Keratinocyte (primary cell): ENCODE measurements around the gene CCDC32. TPM values are rescaled to one million over a fixed set of nuclear protein-coding genes. Genes with fewer than 3 reads are reported as not detected.

Experiments
- DNase-seq: peaks from one replicate; pipeline ENCODE4 v3.0.0-alpha.2; 2011; ENCODE audit warnings: low read depth, missing footprints, low spot score
- FAIRE-seq: peaks from 2 replicates; lab custom pipeline; 2011; peaks lifted over from hg19 to GRCh38; lab: Jason Lieb, UNC
- H2AFZ ChIP-seq: 2 replicates; pipeline ENCODE4 v1.6.0; 2012; ENCODE audit warnings: low read length, control low read depth, inconsistent platforms; ENCODE audit not compliant: control insufficient read depth
- H3K27ac ChIP-seq: 2 replicates; pipeline ENCODE4 v1.5.1; 2011; ENCODE audit warnings: low read length; ENCODE audit not compliant: control insufficient read depth, insufficient read depth
- H3K27me3 ChIP-seq: 3 replicates; pipeline ENCODE4 v1.6.0; 2011; ENCODE audit warnings: low read length; ENCODE audit not compliant: control insufficient read depth, insufficient read depth; ENCODE audit errors: extremely low read depth
- H3K36me3 ChIP-seq, 2 experiments: 2 replicates in 1 of 2; 3 replicates in 1 of 2; pipeline ENCODE4 v1.5.1; 2011; ENCODE audit warnings: low read length in 2 of 2, mild to moderate bottlenecking in 1 of 2; ENCODE audit not compliant: control insufficient read depth in 2 of 2, insufficient read depth in 2 of 2; ENCODE audit errors: extremely low read depth in 1 of 2
- H3K4me1 ChIP-seq: 3 replicates; pipeline ENCODE4 v1.5.1; 2011; ENCODE audit warnings: low read length; ENCODE audit not compliant: control insufficient read depth, insufficient read depth; ENCODE audit errors: extremely low read depth
- H3K4me2 ChIP-seq: 3 replicates; pipeline ENCODE4 v1.6.0; 2011; ENCODE audit warnings: low read depth, low read length; ENCODE audit not compliant: control insufficient read depth, insufficient read depth; ENCODE audit errors: extremely low read depth
- H3K4me3 ChIP-seq, 3 experiments: fragments of 200-600 bp in 1 of 3; sonication (generic) in 1 of 3; 2 replicates in 2 of 3; 3 replicates in 1 of 3; pipeline ENCODE4 v1.5.1; 2011 to 2016; ENCODE audit warnings: low read length in 3 of 3, mild to moderate bottlenecking in 3 of 3, control low read depth in 2 of 3, inconsistent platforms in 1 of 3, low read depth in 1 of 3, mixed read lengths in 1 of 3, mixed run types in 1 of 3, moderate library complexity in 1 of 3; ENCODE audit not compliant: control insufficient read depth in 2 of 3, insufficient read depth in 2 of 3; ENCODE audit errors: extremely low read depth in 1 of 3
- H3K79me2 ChIP-seq: 2 replicates; pipeline ENCODE4 v1.6.0; 2012; ENCODE audit warnings: low read length; ENCODE audit not compliant: control insufficient read depth, insufficient read depth
- H3K9ac ChIP-seq: 3 replicates; pipeline ENCODE4 v1.6.0; 2011; ENCODE audit warnings: low read length; ENCODE audit not compliant: control insufficient read depth, insufficient read depth; ENCODE audit errors: extremely low read depth
- H3K9me1 ChIP-seq: 3 replicates; pipeline ENCODE4 v1.6.0; 2011; ENCODE audit warnings: low read length; ENCODE audit not compliant: control insufficient read depth, insufficient read depth; ENCODE audit errors: extremely low read depth
- H3K9me3 ChIP-seq: 2 replicates; pipeline ENCODE4 v1.5.1; 2012; ENCODE audit warnings: low read depth, low read length; ENCODE audit not compliant: control insufficient read depth
- H4K20me1 ChIP-seq: 3 replicates; pipeline ENCODE4 v1.6.0; 2011; ENCODE audit warnings: low read length; ENCODE audit not compliant: control insufficient read depth, insufficient read depth; ENCODE audit errors: extremely low read depth
- EZH2 ChIP-seq: IDR thresholded peaks from one replicate; pipeline ENCODE4 v1.6.1; 2012; ENCODE audit warnings: inconsistent platforms, mild to moderate bottlenecking, low read length, moderate library complexity
- dilution Hi-C: fragments of 300-500 bp; cut with MboI; formaldehyde crosslinking; loops from one replicate; pipeline ENCODE4 v1.7.0; 2020; ENCODE audit warnings: low sequenced_read_pairs; ENCODE audit not compliant: extremely low pct_ligation_motif_present
- polyA plus RNA-seq, 5 experiments: library from polyadenylated mRNA; depleted of rRNA in 3 of 5; stranded (reverse) in 3 of 5; stranded (forward) in 1 of 5; unstranded in 1 of 5; fragments of >200 nt; gene quantifications; 1 replicate in 1 of 5; 2 replicates in 3 of 5; 3 replicates in 1 of 5; pipeline versions ENCODE4 v1.2.1 to v1.2.3, GENCODE V29; 2011 to 2012; ENCODE audit warnings: missing spikeins in 2 of 5, low read depth in 1 of 5, low replicate concordance in 1 of 5
- TF ChIP-seq, protein P1 (sequence below), 3 experiments: IDR thresholded peaks in 1 of 3; conservative IDR thresholded peaks in 1 of 3; optimal IDR thresholded peaks in 1 of 3; 2 replicates in 2 of 3; 3 replicates in 1 of 3; pipeline versions ENCODE3 to v1.5.1; 2011; ENCODE audit warnings: low read length in 3 of 3, mild to moderate bottlenecking in 3 of 3, moderate library complexity in 2 of 3, control low read depth in 1 of 3, inconsistent platforms in 1 of 3; ENCODE audit not compliant: insufficient read depth in 2 of 3; ENCODE audit errors: extremely low read depth in 1 of 3

Gene CCDC32
- polyA plus RNA-seq, 1 donor (not counting 4 experiments of a cell fraction or from before 2014, with no cell fraction given) = 18.0 TPM

DNA sequence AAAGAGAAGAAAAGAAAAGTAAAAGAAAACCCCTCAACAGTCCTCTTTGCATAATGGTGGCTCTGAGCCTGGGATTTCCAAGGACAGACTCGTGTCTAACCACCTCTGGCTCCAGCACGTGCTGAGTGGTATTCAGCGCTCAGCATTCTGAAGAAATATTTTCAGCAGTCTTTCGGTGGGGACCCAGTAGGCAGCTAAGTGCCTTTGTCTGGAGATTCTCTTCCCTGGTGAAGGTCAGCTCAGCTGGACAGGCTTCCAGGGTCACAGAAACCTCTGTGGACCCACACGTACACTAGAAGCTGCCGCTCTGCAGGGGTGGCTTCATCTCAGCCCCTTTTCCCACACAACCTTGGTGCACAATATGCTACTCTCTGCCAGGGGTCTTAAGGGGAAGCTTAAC, 36.0 kb downstream of the CCDC32 start:
- Histone ChIP-seq H3K9ac (no peak overlapping the region), H3K4me1 (no peaks in the 10 kb centered on the region), H2AFZ (no peak overlapping the region), H3K27ac (no peak overlapping the region), H3K9me3 (no peaks in the 10 kb centered on the region), H3K36me3 (no peaks in the 10 kb centered on the region), H3K27me3 (no peaks in the 10 kb centered on the region), H3K4me3 (no peak overlapping the region), H3K79me2 (no peaks in the 10 kb centered on the region), H4K20me1 (no peaks in the 10 kb centered on the region), H3K4me2 (no peak overlapping the region), H3K9me1 (no peaks in the 10 kb centered on the region)
- FAIRE-seq = no peak
- no peak for DNase-seq
- dilution Hi-C loops = no loop called here
- no peak for TF ChIP-seq EZH2
- TF ChIP-seq, protein P1, sequence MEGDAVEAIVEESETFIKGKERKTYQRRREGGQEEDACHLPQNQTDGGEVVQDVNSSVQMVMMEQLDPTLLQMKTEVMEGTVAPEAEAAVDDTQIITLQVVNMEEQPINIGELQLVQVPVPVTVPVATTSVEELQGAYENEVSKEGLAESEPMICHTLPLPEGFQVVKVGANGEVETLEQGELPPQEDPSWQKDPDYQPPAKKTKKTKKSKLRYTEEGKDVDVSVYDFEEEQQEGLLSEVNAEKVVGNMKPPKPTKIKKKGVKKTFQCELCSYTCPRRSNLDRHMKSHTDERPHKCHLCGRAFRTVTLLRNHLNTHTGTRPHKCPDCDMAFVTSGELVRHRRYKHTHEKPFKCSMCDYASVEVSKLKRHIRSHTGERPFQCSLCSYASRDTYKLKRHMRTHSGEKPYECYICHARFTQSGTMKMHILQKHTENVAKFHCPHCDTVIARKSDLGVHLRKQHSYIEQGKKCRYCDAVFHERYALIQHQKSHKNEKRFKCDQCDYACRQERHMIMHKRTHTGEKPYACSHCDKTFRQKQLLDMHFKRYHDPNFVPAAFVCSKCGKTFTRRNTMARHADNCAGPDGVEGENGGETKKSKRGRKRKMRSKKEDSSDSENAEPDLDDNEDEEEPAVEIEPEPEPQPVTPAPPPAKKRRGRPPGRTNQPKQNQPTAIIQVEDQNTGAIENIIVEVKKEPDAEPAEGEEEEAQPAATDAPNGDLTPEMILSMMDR (optimal IDR thresholded peaks at IDR 0.05 in 1 of 3, IDR thresholded peaks at IDR 0.05 in 1 of 3, conservative IDR thresholded peaks at IDR 0.05 in 1 of 3; ENCODE audit: extremely low read depth in 1 of 3, insufficient read depth in 2 of 3, low read length in 3 of 3) = no peak

DNA sequence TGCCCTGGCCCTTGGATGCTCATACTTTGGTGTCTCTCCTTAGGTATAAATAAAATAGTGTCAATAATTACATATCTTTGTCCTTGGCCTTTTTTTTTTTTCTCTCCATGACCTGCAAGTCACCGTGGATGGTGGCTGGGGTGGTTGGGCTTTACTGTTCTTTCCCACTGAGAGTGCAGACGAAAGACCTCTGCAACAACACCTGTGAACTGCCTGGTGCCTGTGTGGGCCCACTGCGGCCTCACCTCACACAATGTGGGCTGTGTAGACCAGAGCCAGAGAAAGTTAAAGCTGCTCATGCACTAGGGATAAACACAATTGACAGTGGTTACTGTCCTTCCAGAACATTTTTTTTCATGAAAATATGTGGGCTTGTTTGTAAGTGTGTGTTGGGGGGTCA, 39.0 kb downstream of the CCDC32 start:
- Histone ChIP-seq H3K4me2 (no peak overlapping the region), H3K79me2 (no peaks in the 10 kb centered on the region), H4K20me1 (no peaks in the 10 kb centered on the region), H3K4me3 (no peak overlapping the region), H3K9me1 (no peaks in the 10 kb centered on the region), H3K4me1 (no peaks in the 10 kb centered on the region), H3K9ac (no peak overlapping the region), H3K27ac (no peak overlapping the region), H2AFZ (no peak overlapping the region), H3K9me3 (no peaks in the 10 kb centered on the region), H3K27me3 (no peaks in the 10 kb centered on the region), H3K36me3 (no peaks in the 10 kb centered on the region)
- DNase-seq (no peak), FAIRE-seq (no peak)
- dilution Hi-C loops = no loop called here
- no peak for TF ChIP-seq EZH2
- TF ChIP-seq, protein P1 (optimal IDR thresholded peaks at IDR 0.05 in 1 of 3, IDR thresholded peaks at IDR 0.05 in 1 of 3, conservative IDR thresholded peaks at IDR 0.05 in 1 of 3; ENCODE audit: extremely low read depth in 1 of 3, insufficient read depth in 2 of 3, low read length in 3 of 3) = no peak
